Stimulated activated CD4-positive, alpha-beta T cell treated with anti-CD3 and anti-CD28 coated beads, Interleukin-1b, Interleukin-23, amount 100 ng/mL, for 24 hours (primary cell): ENCODE results near the gene RNF13.

Experiments
- DNase-seq, 4 experiments: peaks; one replicate each; pipeline ENCODE4 v3.0.0-alpha.2; 2020; ENCODE audit warnings: low read depth in 4 of 4, low spot score in 1 of 4

RNF13 gene

GRCh38 chr3:149989307-149989706, 176.3 kb downstream of the RNF13 start:
- no peak for DNase-seq

GRCh38 chr3:149990423-149990948, 177.5 kb downstream of the RNF13 start:
- no peak for DNase-seq

GRCh38 chr3:149992416-149993058, 179.5 kb downstream of the RNF13 start:
- no peak for DNase-seq

- no peak for DNase-seq
These were observed 185.9 kb downstream of the RNF13 start for GRCh38 chr3:149998946-149999345.

GRCh38 chr3:149999421-149999820, 186.4 kb downstream of the RNF13 start:
- DNase-seq = no peak

- DNase-seq = no peak
These were observed 187.6 kb downstream of the RNF13 start for GRCh38 chr3:150000641-150001040.

- DNase-seq = no peak
These were observed 192.5 kb downstream of the RNF13 start for GRCh38 chr3:150005243-150006112.

GRCh38 chr3:150006794-150007193, 193.8 kb downstream of the RNF13 start:
- DNase-seq = no peak
